Large intestine (tissue), 3 donors: ENCODE measurements around the gene ZEB2. TPM values are rescaled to one million over a fixed set of nuclear protein-coding genes. Genes with fewer than 3 reads are reported as not detected.

Experiments
- DNase-seq, 2 donors: peaks; one replicate each; pipeline versions ENCODE4 v3.0.0 to v3.0.0-alpha.2; 2013
- H3K27ac ChIP-seq: one replicate; pipeline ENCODE4 v1.5.1; 2013; ENCODE audit warnings: low read length
- H3K27me3 ChIP-seq: 2 replicates; pipeline ENCODE4 v1.6.1; 2013; ENCODE audit warnings: low read length; ENCODE audit not compliant: control insufficient read depth, insufficient read depth
- H3K36me3 ChIP-seq: 2 replicates; pipeline ENCODE4 v1.6.1; 2013; ENCODE audit warnings: low read length; ENCODE audit not compliant: control insufficient read depth, insufficient read depth
- H3K4me1 ChIP-seq: one replicate; pipeline ENCODE4 v1.6.1; 2013; ENCODE audit warnings: low read length; ENCODE audit not compliant: control insufficient read depth, insufficient read depth
- H3K4me3 ChIP-seq: one replicate; pipeline ENCODE4 v1.5.1; 2013; ENCODE audit warnings: low read length
- H3K9me3 ChIP-seq: one replicate; pipeline ENCODE4 v1.6.1; 2013; ENCODE audit warnings: mild to moderate bottlenecking, low read depth, low read length, moderate library complexity; ENCODE audit not compliant: control insufficient read depth
- WGBS: methylation state at CpG from one replicate; pipeline ENCODE4 v1.1.5; 2013; ENCODE audit warnings: low lambda C conversion rate; ENCODE audit not compliant: insufficient coverage; 5-methylcytosine and 5-hydroxymethylcytosine counted together
- polyA plus RNA-seq: library from polyadenylated mRNA; unstranded; fragments of 120-200 nt; gene quantifications from one replicate; pipeline ENCODE4 v1.2.1, GENCODE V29; 2013

Gene ZEB2
- polyA plus RNA-seq, 1 donor: 32.8 TPM

GRCh38 chr2:144407262-144407661, 112.7 kb downstream of the ZEB2 start:
- Histone ChIP-seq H3K4me1 (no peaks in the 10 kb centered on the region), H3K4me3 (no peak overlapping the region), H3K36me3 (no peaks in the 10 kb centered on the region), H3K27me3 (peaks cover 10% of the 10 kb centered on the region), H3K9me3 (no peaks in the 10 kb centered on the region), H3K27ac (no peak overlapping the region)
- DNase-seq: no peak

GRCh38 chr2:144405982-144406788, 113.7 kb downstream of the ZEB2 start:
- H3K27me3 ChIP-seq: peaks cover 10% of the 10 kb centered on the region
- H3K4me1 ChIP-seq: no peaks in the 10 kb centered on the region
- DNase-seq: no peak
- WGBS: 75% methylated on average over 5 of the region's 5 CpGs
- H3K9me3 ChIP-seq: no peaks in the 10 kb centered on the region
- no peaks in the 10 kb centered on the region for H3K36me3 ChIP-seq
- no peak overlapping the region for H3K27ac ChIP-seq
- no peak overlapping the region for H3K4me3 ChIP-seq

GRCh38 chr2:144405321-144405720, 114.6 kb downstream of the ZEB2 start:
- Histone ChIP-seq H3K27ac (no peak overlapping the region), H3K4me1 (no peaks in the 10 kb centered on the region), H3K9me3 (no peaks in the 10 kb centered on the region), H3K4me3 (no peak overlapping the region), H3K27me3 (peaks cover 10% of the 10 kb centered on the region), H3K36me3 (peaks cover 2% of the 10 kb centered on the region)
- DNase-seq: no peak
- WGBS: 86% methylated on average over 1 of the region's 2 CpGs

GRCh38 chr2:144404586-144405314, 115.2 kb downstream of the ZEB2 start:
- H3K27me3 ChIP-seq: peaks cover 10% of the 10 kb centered on the region
- H3K4me1 ChIP-seq: no peaks in the 10 kb centered on the region
- H3K27ac ChIP-seq: no peak overlapping the region
- 100% methylated on average over 1 of the region's 9 CpGs for WGBS
- peaks cover 3% of the 10 kb centered on the region for H3K36me3 ChIP-seq
- H3K4me3 ChIP-seq: no peak overlapping the region
- no peak for DNase-seq
- no peaks in the 10 kb centered on the region for H3K9me3 ChIP-seq

- H3K9me3 ChIP-seq: no peaks in the 10 kb centered on the region
- WGBS: no CpG with 5 or more reads among the region's 16 CpGs
- no peak overlapping the region for H3K27ac ChIP-seq
- no peak overlapping the region for H3K4me3 ChIP-seq
- DNase-seq: no peak
- H3K36me3 ChIP-seq: peaks cover 7% of the 10 kb centered on the region
- H3K4me1 ChIP-seq: no peaks in the 10 kb centered on the region
- H3K27me3 ChIP-seq: peaks cover 12% of the 10 kb centered on the region
Measured at GRCh38 chr2:144403933-144404332, 116.0 kb downstream of the ZEB2 start.

- no CpG with 5 or more reads among the region's 6 CpGs for WGBS
- peaks cover 7% of the 10 kb centered on the region for H3K36me3 ChIP-seq
- peaks cover 11% of the 10 kb centered on the region for H3K27me3 ChIP-seq
- DNase-seq: peak in 1 of 2 donors; percentile 11
- H3K4me3 ChIP-seq: no peak overlapping the region
- H3K27ac ChIP-seq: no peak overlapping the region
- H3K9me3 ChIP-seq: no peaks in the 10 kb centered on the region
- H3K4me1 ChIP-seq: no peaks in the 10 kb centered on the region
Measured at GRCh38 chr2:144402251-144402650, 117.7 kb downstream of the ZEB2 start.

- Histone ChIP-seq H3K27ac (no peak overlapping the region), H3K4me1 (no peaks in the 10 kb centered on the region), H3K27me3 (peaks cover 10% of the 10 kb centered on the region), H3K4me3 (no peak overlapping the region), H3K36me3 (peaks cover 11% of the 10 kb centered on the region), H3K9me3 (no peaks in the 10 kb centered on the region)
- DNase-seq: no peak
- 100% methylated on average over 3 of the region's 3 CpGs for WGBS
Measured at GRCh38 chr2:144401036-144401435, 118.9 kb downstream of the ZEB2 start.

GRCh38 chr2:144396318-144396717, 123.6 kb downstream of the ZEB2 start:
- 100% methylated on average over 1 of the region's 6 CpGs for WGBS
- Histone ChIP-seq H3K27ac (no peak overlapping the region), H3K9me3 (no peaks in the 10 kb centered on the region), H3K4me1 (no peaks in the 10 kb centered on the region), H3K36me3 (peaks cover 11% of the 10 kb centered on the region), H3K27me3 (peaks cover 8% of the 10 kb centered on the region), H3K4me3 (no peak overlapping the region)
- DNase-seq: no peak

- no peak overlapping the region for H3K27ac ChIP-seq
- H3K4me3 ChIP-seq: no peak overlapping the region
- peaks cover 19% of the 10 kb centered on the region for H3K27me3 ChIP-seq
- H3K9me3 ChIP-seq: no peaks in the 10 kb centered on the region
- DNase-seq: no peak
- H3K4me1 ChIP-seq: no peaks in the 10 kb centered on the region
- 100% methylated on average over 1 of the region's 1 CpG for WGBS
- H3K36me3 ChIP-seq: peaks cover 5% of the 10 kb centered on the region
Measured at GRCh38 chr2:144390424-144391020, 129.4 kb downstream of the ZEB2 start.

- Histone ChIP-seq H3K4me3 (no peak overlapping the region), H3K27me3 (peaks cover 19% of the 10 kb centered on the region), H3K27ac (no peak overlapping the region), H3K9me3 (no peaks in the 10 kb centered on the region), H3K36me3 (peaks cover 5% of the 10 kb centered on the region), H3K4me1 (no peaks in the 10 kb centered on the region)
- no CpG with 5 or more reads among the region's 9 CpGs for WGBS
- no peak for DNase-seq
Measured at GRCh38 chr2:144389930-144390311, 130.0 kb downstream of the ZEB2 start.
